ENCODE results near the gene ZNF185. TPM values are rescaled to one million over a fixed set of nuclear protein-coding genes. Genes with fewer than 3 reads are reported as not detected.

ZNF185 gene
- total RNA-seq, 1 donor from 2014 or later = not detected

- DNase-seq (ENCODE audit: low spot score in 2 of 2) = no peak
- no peak for TF ChIP-seq CTCF (IDR thresholded peaks at IDR 0.05)
- Histone ChIP-seq H3K36me3 (no peaks in the 10 kb centered on the region), H3K4me1 (no peaks in the 10 kb centered on the region), H3K4me3 (no peak overlapping the region), H3K27ac (no peak overlapping the region), H3K27me3 (no peaks in the 10 kb centered on the region), H3K9me3 (no peaks in the 10 kb centered on the region)
- intact Hi-C loops (cut with DNase I) = no loop called here
Observed at GRCh38 chrX:152928761-152929400, 31.0 kb downstream of the ZNF185 start.

GRCh38 chrX:152929898-152930297 is 32.0 kb downstream of the ZNF185 start:
- no peak overlapping the region for H3K4me3 ChIP-seq

GRCh38 chrX:152930516-152930915 is 32.6 kb downstream of the ZNF185 start:
- no peak overlapping the region for H3K27ac ChIP-seq
- H3K9me3 ChIP-seq = no peaks in the 10 kb centered on the region
- H3K27me3 ChIP-seq = no peaks in the 10 kb centered on the region
- TF ChIP-seq CTCF (IDR thresholded peaks at IDR 0.05) = no peak
- intact Hi-C loops (cut with DNase I) = no loop called here
- DNase-seq (ENCODE audit: low spot score in 2 of 2) = no peak
- H3K4me1 ChIP-seq = no peaks in the 10 kb centered on the region
- no peaks in the 10 kb centered on the region for H3K36me3 ChIP-seq
- H3K4me3 ChIP-seq = no peak overlapping the region

More at GRCh38 chrX:152929898-152930297, 32.0 kb downstream of the ZNF185 start:
- Histone ChIP-seq H3K4me1 (no peaks in the 10 kb centered on the region), H3K9me3 (no peaks in the 10 kb centered on the region), H3K36me3 (no peaks in the 10 kb centered on the region), H3K27ac (no peak overlapping the region), H3K27me3 (no peaks in the 10 kb centered on the region)
- no peak for TF ChIP-seq CTCF (IDR thresholded peaks at IDR 0.05)
- no peak for DNase-seq (ENCODE audit: low spot score in 2 of 2)
- intact Hi-C loops (cut with DNase I) = no loop called here

- intact Hi-C loops (cut with DNase I) = no loop called here
- H3K27ac ChIP-seq = no peak overlapping the region
- no peak overlapping the region for H3K4me3 ChIP-seq
- no peaks in the 10 kb centered on the region for H3K27me3 ChIP-seq
- DNase-seq (ENCODE audit: low spot score in 2 of 2) = no peak
- H3K36me3 ChIP-seq = no peaks in the 10 kb centered on the region
- no peak for TF ChIP-seq CTCF (IDR thresholded peaks at IDR 0.05)
- H3K9me3 ChIP-seq = no peaks in the 10 kb centered on the region
- no peaks in the 10 kb centered on the region for H3K4me1 ChIP-seq
Observed at GRCh38 chrX:152932144-152932543, 34.3 kb downstream of the ZNF185 start.

GRCh38 chrX:152932598-152933175 is 34.8 kb downstream of the ZNF185 start:
- no peak for DNase-seq (ENCODE audit: low spot score in 2 of 2)

More at GRCh38 chrX:152932598-152933175, 34.8 kb downstream of the ZNF185 start:
- Histone ChIP-seq H3K27me3 (no peaks in the 10 kb centered on the region), H3K4me1 (no peaks in the 10 kb centered on the region), H3K27ac (no peak overlapping the region), H3K9me3 (no peaks in the 10 kb centered on the region), H3K36me3 (no peaks in the 10 kb centered on the region), H3K4me3 (no peak overlapping the region)
- no peak for TF ChIP-seq CTCF (IDR thresholded peaks at IDR 0.05)
- intact Hi-C loops (cut with DNase I) = no loop called here
